Nephron (organoid): ENCODE data around the gene FSD1.

Experiments
- H3K27ac Mint-ChIP-seq, 3 experiments: 2 replicates each; pipeline ENCODE4 v1.8.0; 2020; ENCODE audit warnings: mixed read lengths in 3 of 3, mild to moderate bottlenecking in 2 of 3, moderate library complexity in 1 of 3
- H3K27me3 Mint-ChIP-seq: 2 replicates; pipeline ENCODE4 v1.8.0; 2021; ENCODE audit warnings: low read depth, mild to moderate bottlenecking, moderate library complexity, mixed read lengths
- H3K36me3 Mint-ChIP-seq: 2 replicates; pipeline ENCODE4 v1.8.0; 2020; ENCODE audit warnings: low read depth, mixed read lengths
- H3K4me1 Mint-ChIP-seq: 2 replicates; pipeline ENCODE4 v1.8.0; 2020; ENCODE audit warnings: mixed read lengths
- H3K4me3 Mint-ChIP-seq, 3 experiments: 2 replicates each; pipeline ENCODE4 v1.8.0; 2020; ENCODE audit warnings: mild to moderate bottlenecking in 3 of 3, mixed read lengths in 3 of 3, moderate library complexity in 2 of 3
- H3K9me3 Mint-ChIP-seq: 2 replicates; pipeline ENCODE4 v1.8.0; 2020; ENCODE audit warnings: mixed read lengths
- CTCF ChIP-seq, 3 experiments: fragments of 200-600 bp; sonication (generic); IDR thresholded peaks; one replicate each; pipeline ENCODE4 v1.5.0; 2021; ENCODE audit warnings: antibody characterized with exemption in 3 of 3; ENCODE audit not compliant: unreplicated experiment in 3 of 3

Gene FSD1

GRCh38 chr19:4301590-4302242 lies 2.7 kb upstream of the FSD1 start:
- peak overlapping the region; percentile 35 to 48 (median 45) for H3K4me3 Mint-ChIP-seq
- peaks cover 1% of the 10 kb centered on the region for H3K27me3 Mint-ChIP-seq
- H3K9me3 Mint-ChIP-seq, result no peaks in the 10 kb centered on the region
- H3K27ac Mint-ChIP-seq, result peak overlapping the region; percentile 40 to 88 (median 53)
- H3K4me1 Mint-ChIP-seq, result peaks cover 9% of the 10 kb centered on the region
- peaks cover 6% of the 10 kb centered on the region for H3K36me3 Mint-ChIP-seq
- no peak for TF ChIP-seq CTCF (IDR thresholded peaks at IDR 0.05; ENCODE audit: unreplicated experiment in 3 of 3)

- Mint-ChIP-seq H3K36me3 (peaks cover 8% of the 10 kb centered on the region), H3K27me3 (peaks cover 3% of the 10 kb centered on the region), H3K9me3 (no peaks in the 10 kb centered on the region), H3K4me3 (peak within 1 kb of the TSS; percentile 35 to 48 (median 45)), H3K27ac (peak within 1 kb of the TSS; percentile 40 to 88 (median 53)), H3K4me1 (peaks cover 9% of the 10 kb centered on the region)
- TF ChIP-seq CTCF (IDR thresholded peaks at IDR 0.05; ENCODE audit: unreplicated experiment in 3 of 3), result no peak
Measured at GRCh38 chr19:4302243-4302640, 2.2 kb upstream of the FSD1 start, which contains the start of gene TMIGD2. TSS of gene TMIGD2 (minus strand) at chr19:4302389. CDS start at chr19:4302385, 4 bp downstream.

GRCh38 chr19:4303819-4304537 lies 420 bp upstream of the FSD1 start:
- Mint-ChIP-seq H3K9me3 (no peaks in the 10 kb centered on the region), H3K27ac (no peak overlapping the region), H3K36me3 (peaks cover 8% of the 10 kb centered on the region), H3K4me3 (peak overlapping the region; percentile 74 to 78 (median 77)), H3K4me1 (peaks cover 9% of the 10 kb centered on the region), H3K27me3 (peaks cover 3% of the 10 kb centered on the region)
- TF ChIP-seq CTCF (IDR thresholded peaks at IDR 0.05; ENCODE audit: unreplicated experiment in 3 of 3), result no peak

- TF ChIP-seq CTCF (IDR thresholded peaks at IDR 0.05; ENCODE audit: unreplicated experiment in 3 of 3), result no peak
- Mint-ChIP-seq H3K27ac (no peak overlapping the region), H3K36me3 (peaks cover 12% of the 10 kb centered on the region)
Measured at GRCh38 chr19:4305257-4305612, 837 bp downstream of the FSD1 start.

GRCh38 chr19:4305659-4306058 lies 1.3 kb downstream of the FSD1 start:
- no peak overlapping the region for H3K27ac Mint-ChIP-seq
- H3K9me3 Mint-ChIP-seq, result no peaks in the 10 kb centered on the region
- H3K36me3 Mint-ChIP-seq, result peaks cover 15% of the 10 kb centered on the region

More at GRCh38 chr19:4305257-4305612, 837 bp downstream of the FSD1 start:
- Mint-ChIP-seq H3K4me1 (peaks cover 9% of the 10 kb centered on the region), H3K4me3 (peak overlapping the region; percentile 56 to 81 (median 56)), H3K27me3 (peaks cover 3% of the 10 kb centered on the region), H3K9me3 (no peaks in the 10 kb centered on the region)

More at GRCh38 chr19:4305659-4306058, 1.3 kb downstream of the FSD1 start:
- Mint-ChIP-seq H3K27me3 (peaks cover 3% of the 10 kb centered on the region), H3K4me3 (peak overlapping the region; percentile 56 to 81 (median 56)), H3K4me1 (peaks cover 9% of the 10 kb centered on the region)
- TF ChIP-seq CTCF (IDR thresholded peaks at IDR 0.05; ENCODE audit: unreplicated experiment in 3 of 3), result no peak
